ENCODE results near the gene AP3S2. TPM values are rescaled to one million over a fixed set of nuclear protein-coding genes. Genes with fewer than 3 reads are reported as not detected.

The AP3S2 gene
- total and polyA plus RNA-seq, 2 of the 8 experiments (the other 6 are each of a cell fraction or from before 2014, with no cell fraction given) = 19.2 to 45.4 TPM

GRCh38 chr15:89885611-89886010, 8.2 kb downstream of the AP3S2 start:
- Histone ChIP-seq H3K23ac (ENCODE audit: insufficient read length) (no peak overlapping the region), H2BK15ac (ENCODE audit: low read length) (no peak overlapping the region), H3K36me3 (ENCODE audit: control insufficient read depth in 2 of 4, insufficient read depth in 4 of 4, low read length in 3 of 4) (peaks cover 0 to 29% (median 16%) of the 10 kb centered on the region in 4 experiments; a peak in 5 of 8 replicates), H3K4ac (replicated peaks; ENCODE audit: insufficient read length, low read depth, low read length) (no peak overlapping the region), H3K9me3 (ENCODE audit: insufficient read depth in 2 of 2, low read depth in 1 of 2, low read length in 1 of 2) (no peaks in the 10 kb centered on the region), H2BK120ac (replicated peaks; ENCODE audit: low read depth, low read length) (no peak overlapping the region), H3K14ac (ENCODE audit: insufficient read length) (no peak overlapping the region), H3K27ac (ENCODE audit: low read depth, low read length) (no peak overlapping the region), H4K91ac (replicated peaks; ENCODE audit: insufficient read length, low read length) (no peak overlapping the region), H3K18ac (ENCODE audit: extremely low read depth, low read length) (no peak overlapping the region), H3K23me2 (ENCODE audit: low read depth, low read length) (no peaks in the 10 kb centered on the region), H3K4me2 (ENCODE audit: insufficient read depth in 1 of 2, low read depth in 2 of 2, low read length in 2 of 2) (no peak overlapping the region), H2BK5ac (ENCODE audit: low read depth, low read length) (no peak overlapping the region), H3K4me3 (ENCODE audit: extremely low read depth in 1 of 4, insufficient read depth in 2 of 4, low read depth in 3 of 4, low read length in 4 of 4) (no peak overlapping the region), H3K79me2 (ENCODE audit: control insufficient read depth in 1 of 2, insufficient read depth in 2 of 2, low read length in 2 of 2) (peaks cover 0 to 2% of the 10 kb centered on the region in 2 experiments; a peak in 1 of 4 replicates), H2BK12ac (ENCODE audit: low read depth, low read length) (no peak overlapping the region), H4K20me1 (replicated peaks in 1 of 2; ENCODE audit: control insufficient read depth in 1 of 2, insufficient read depth in 2 of 2, low read length in 2 of 2) (peaks cover 0 to 2% of the 10 kb centered on the region in 2 experiments), H3K79me1 (ENCODE audit: low read depth, low read length) (no peaks in the 10 kb centered on the region; the same call in 1 of the 2 replicates), H3K56ac (replicated peaks; ENCODE audit: insufficient read length, low read depth, low read length) (no peak overlapping the region), H4K5ac (ENCODE audit: insufficient read length, low read depth, low read length) (no peak overlapping the region), H3K9ac (replicated peaks in 1 of 4; ENCODE audit: extremely low read depth in 1 of 4, low read depth in 3 of 4, low read length in 3 of 4) (no peak overlapping the region), H2AK5ac (ENCODE audit: low read depth, low read length) (no peak overlapping the region), H2BK20ac (ENCODE audit: low read length) (no peak overlapping the region), H3K27me3 (replicated peaks in 1 of 4; ENCODE audit: control insufficient read depth in 3 of 4, extremely low read depth in 1 of 4, insufficient read depth in 3 of 4, low read length in 3 of 4) (no peaks in the 10 kb centered on the region), H2AFZ (ENCODE audit: low read length) (no peak overlapping the region), H4K8ac (ENCODE audit: extremely low read depth, insufficient read depth, low read length) (no peak overlapping the region; the same call in 1 of the 2 replicates), H3K4me1 (replicated peaks in 1 of 4; ENCODE audit: control insufficient read depth in 3 of 4, insufficient read depth in 4 of 4, low read length in 3 of 4) (no peaks in the 10 kb centered on the region)
- 97% methylated on average over 2 of the region's 2 CpGs; no CpG with 5 or more reads in 1 of the 2 experiments for WGBS, 2 experiments (ENCODE audit: extremely low coverage in 1 of 2, insufficient coverage in 1 of 2, insufficient read length in 1 of 2, insufficient replicate concordance in 2 of 2, low coverage in 1 of 2, low lambda C conversion rate in 2 of 2, missing lambda C conversion rate in 1 of 2)
- CTCF ChIA-PET (ENCODE audit: partially characterized antibody) = interaction anchor here (1.1 to 5.8 kb wide), 4 partner anchors 9 to 124 kb away, joined by 5 to 89 read pairs (median 12); no protein-coding TSS in a partner anchor
- POLR2A ChIA-PET (ENCODE audit: partially characterized antibody) = no interaction called here
- no peak for DNase-seq (ENCODE audit: low read depth in 1 of 2, low spot score in 2 of 2)
- no peak for FAIRE-seq
- no peak for TF ChIP-seq RFX5 (IDR thresholded peaks at IDR 0.05; ENCODE audit: borderline replicate concordance, low read depth, low read length)
- no peak for TF ChIP-seq CTCF (IDR thresholded peaks at IDR 0.05; ENCODE audit: control extremely low read depth in 1 of 3, insufficient read depth in 1 of 3, low read depth in 1 of 3, low read length in 3 of 3)
- no peak for TF ChIP-seq PHF8 (conservative IDR thresholded peaks at IDR 0.05; ENCODE audit: low read depth, low read length)
- TF ChIP-seq POLR2AphosphoS5 (IDR thresholded peaks at IDR 0.05; ENCODE audit: low read depth, low read length) = no peak
- no peak for TF ChIP-seq YY1 (IDR thresholded peaks at IDR 0.05; ENCODE audit: low read depth, low read length)
- no peak for TF ChIP-seq POU5F1 (IDR thresholded peaks at IDR 0.05; ENCODE audit: low read depth, low read length)
- no peak for TF ChIP-seq CHD1 (IDR thresholded peaks at IDR 0.05; ENCODE audit: low read depth, low read length)
- no peak for TF ChIP-seq BACH1 (IDR thresholded peaks at IDR 0.05; ENCODE audit: low read length)
- TF ChIP-seq GABPA (IDR thresholded peaks at IDR 0.05; ENCODE audit: borderline replicate concordance, insufficient read depth, low read length) = no peak
- no peak for TF ChIP-seq TAF7 (optimal IDR thresholded peaks at IDR 0.05; ENCODE audit: borderline replicate concordance, low read depth, low read length)
- no peak for TF ChIP-seq SIX5 (IDR thresholded peaks at IDR 0.05; ENCODE audit: low read depth, low read length)
- TF ChIP-seq CEBPB (IDR thresholded peaks at IDR 0.05; ENCODE audit: low read depth, low read length) = no peak
